ENCODE data around the gene ASZ1.

Gene ASZ1

GRCh38 chr7:117384688-117385362 is 42.5 kb downstream of the ASZ1 start:
- DNase-seq (ENCODE audit: low spot score) = no peak
- TF ChIP-seq, protein P1, sequence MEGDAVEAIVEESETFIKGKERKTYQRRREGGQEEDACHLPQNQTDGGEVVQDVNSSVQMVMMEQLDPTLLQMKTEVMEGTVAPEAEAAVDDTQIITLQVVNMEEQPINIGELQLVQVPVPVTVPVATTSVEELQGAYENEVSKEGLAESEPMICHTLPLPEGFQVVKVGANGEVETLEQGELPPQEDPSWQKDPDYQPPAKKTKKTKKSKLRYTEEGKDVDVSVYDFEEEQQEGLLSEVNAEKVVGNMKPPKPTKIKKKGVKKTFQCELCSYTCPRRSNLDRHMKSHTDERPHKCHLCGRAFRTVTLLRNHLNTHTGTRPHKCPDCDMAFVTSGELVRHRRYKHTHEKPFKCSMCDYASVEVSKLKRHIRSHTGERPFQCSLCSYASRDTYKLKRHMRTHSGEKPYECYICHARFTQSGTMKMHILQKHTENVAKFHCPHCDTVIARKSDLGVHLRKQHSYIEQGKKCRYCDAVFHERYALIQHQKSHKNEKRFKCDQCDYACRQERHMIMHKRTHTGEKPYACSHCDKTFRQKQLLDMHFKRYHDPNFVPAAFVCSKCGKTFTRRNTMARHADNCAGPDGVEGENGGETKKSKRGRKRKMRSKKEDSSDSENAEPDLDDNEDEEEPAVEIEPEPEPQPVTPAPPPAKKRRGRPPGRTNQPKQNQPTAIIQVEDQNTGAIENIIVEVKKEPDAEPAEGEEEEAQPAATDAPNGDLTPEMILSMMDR (IDR thresholded peaks at IDR 0.05; ENCODE audit: extremely low read depth, missing control alignments) = no peak

GRCh38 chr7:117383483-117384189 is 43.7 kb downstream of the ASZ1 start:
- TF ChIP-seq, protein P1 (IDR thresholded peaks at IDR 0.05; ENCODE audit: extremely low read depth, missing control alignments) = no peak
- no peak for DNase-seq (ENCODE audit: low spot score)

DNA sequence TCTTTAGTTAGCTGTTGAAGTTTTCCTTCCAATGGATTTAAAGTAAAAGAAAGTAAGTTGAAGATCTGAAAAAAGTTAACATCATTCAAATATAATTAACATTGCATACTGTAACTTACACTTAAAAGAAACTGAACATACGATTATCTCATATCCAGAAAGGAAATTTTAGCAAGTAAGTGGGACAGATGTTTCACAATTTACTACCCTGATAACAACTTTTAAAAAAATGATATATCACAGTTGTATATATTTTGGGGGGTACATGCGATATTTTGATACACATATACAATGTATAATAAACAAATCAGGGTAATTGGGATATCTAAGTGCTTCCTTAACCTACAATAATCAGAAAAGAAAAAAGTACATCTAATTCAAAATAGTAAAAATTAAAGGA is 44.2 kb downstream of the ASZ1 start:
- DNase-seq (ENCODE audit: low spot score) = no peak
- TF ChIP-seq, protein P1 (IDR thresholded peaks at IDR 0.05; ENCODE audit: extremely low read depth, missing control alignments) = no peak

DNA sequence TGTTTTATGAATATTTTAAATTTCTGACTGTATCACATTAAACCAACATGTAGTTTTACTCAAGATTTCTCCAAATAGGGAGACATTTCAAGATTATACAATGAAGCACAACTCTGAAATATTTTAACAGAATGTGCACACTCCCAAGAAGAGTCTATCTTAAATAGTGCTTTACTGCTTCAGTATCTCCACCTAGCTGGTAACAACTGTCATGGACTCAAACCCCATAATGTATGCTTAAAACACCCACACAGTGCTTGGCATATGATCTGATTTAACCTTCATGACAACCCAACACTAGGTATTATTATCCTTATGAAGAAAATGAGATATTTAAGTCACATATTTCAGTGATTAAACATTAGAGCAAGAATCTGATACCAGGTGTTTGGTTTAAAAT is 45.9 kb downstream of the ASZ1 start:
- no peak for DNase-seq (ENCODE audit: low spot score)
- TF ChIP-seq, protein P1 (IDR thresholded peaks at IDR 0.05; ENCODE audit: extremely low read depth, missing control alignments) = no peak

DNA sequence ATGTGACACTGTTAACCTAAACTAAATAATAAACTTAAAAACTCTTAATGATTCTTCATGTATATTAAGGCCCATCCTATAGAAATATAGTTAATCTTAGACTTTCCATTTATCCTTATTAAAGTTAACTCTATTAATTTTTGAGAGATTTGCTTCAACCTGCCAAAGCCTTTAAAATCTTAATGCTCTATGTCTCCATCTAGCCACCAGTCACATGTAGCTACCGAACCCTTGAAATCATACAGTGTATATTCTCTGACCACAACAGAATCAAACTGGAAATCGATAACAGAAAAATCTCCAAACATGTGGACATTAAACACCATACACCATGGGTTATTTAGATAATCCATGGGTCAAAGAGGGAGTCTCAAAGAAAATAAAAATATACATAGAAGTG is 51.9 kb downstream of the ASZ1 start:
- DNase-seq (ENCODE audit: low spot score) = no peak
- TF ChIP-seq, protein P1 (IDR thresholded peaks at IDR 0.05; ENCODE audit: extremely low read depth, missing control alignments) = no peak

GRCh38 chr7:117372073-117372472 is 55.2 kb downstream of the ASZ1 start:
- DNase-seq (ENCODE audit: low spot score) = no peak
- TF ChIP-seq, protein P1 (IDR thresholded peaks at IDR 0.05; ENCODE audit: extremely low read depth, missing control alignments) = no peak

DNA sequence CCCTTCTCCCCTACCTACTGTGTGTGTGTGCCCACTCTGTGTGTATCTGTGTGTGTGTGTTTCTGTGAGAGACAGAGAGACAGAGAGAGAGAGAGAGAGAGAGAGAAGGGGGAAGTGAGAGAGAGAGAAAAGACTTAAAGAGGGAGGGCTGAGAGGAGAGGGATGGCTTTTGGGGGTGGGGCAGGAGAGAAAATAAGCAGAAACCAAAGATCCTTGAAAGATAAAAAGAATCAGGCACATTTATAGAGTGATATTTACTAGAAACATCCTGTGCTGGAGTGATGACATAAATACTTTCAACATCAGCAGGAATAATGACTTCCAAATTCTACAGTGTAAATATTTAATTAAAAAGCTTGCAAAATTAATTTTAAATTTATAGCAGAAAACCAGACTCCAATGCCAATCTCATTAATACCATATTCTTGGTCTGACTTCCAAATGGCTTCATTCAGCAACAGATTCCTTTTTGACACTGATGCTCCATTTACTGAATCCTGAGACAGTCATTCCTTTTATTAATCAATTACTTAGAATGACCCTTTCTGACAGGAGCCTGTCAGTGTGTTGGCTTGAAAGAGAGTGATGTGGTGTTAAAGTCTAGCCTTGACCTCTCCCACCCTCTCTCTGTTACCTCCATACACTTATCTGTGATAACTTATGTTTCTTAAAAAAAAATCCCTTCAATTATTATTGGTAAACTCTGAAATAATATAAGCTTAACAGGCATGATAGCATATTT is 62.8 kb downstream of the ASZ1 start:
- TF ChIP-seq, protein P1 (IDR thresholded peaks at IDR 0.05; ENCODE audit: extremely low read depth, missing control alignments) = no peak
- DNase-seq (ENCODE audit: low spot score) = no peak
